Muscle of back (tissue), 11 donors: Measurements from ENCODE around the gene SCAMP3. TPM values are rescaled to one million over a fixed set of nuclear protein-coding genes. Genes with fewer than 3 reads are reported as not detected.
"Not testable (repeated sequence)": the region's sequence is repeated elsewhere in the genome, so short reads cannot be mapped to it uniquely, and the experiment has no call there.

ENCODE experiments used
- DNase-seq, 3 donors: peaks; one replicate each; pipeline versions ENCODE4 v3.0.0 to v3.0.0-alpha.2; 2013
- polyA plus RNA-seq, 10 donors: library from polyadenylated mRNA; unstranded; fragments of 120-200 nt; gene quantifications; one replicate each; pipeline ENCODE4 v1.2.1, GENCODE V29; 2013; ENCODE audit not compliant: insufficient read length in 10 of 10

The SCAMP3 gene
- polyA plus RNA-seq, 10 donors = 39.1 to 50.0 (median 40.8) TPM

GRCh38 chr1:155256058-155256852 lies 5.9 kb downstream of the SCAMP3 start:
- DNase-seq = no peak

- DNase-seq = peak; percentile 84 to 97 (median 93)
Observed at GRCh38 chr1:155255243-155256007, 6.7 kb downstream of the SCAMP3 start, which contains the start of gene ENTREP3. ENTREP3 (minus strand) TSS chr1:155255483; CDS start chr1:155254877, 606 bp downstream.

GRCh38 chr1:155254714-155255242 lies 7.4 kb downstream of the SCAMP3 start:
- peak in 1 of 3 donors; percentile 68 for DNase-seq

DNA sequence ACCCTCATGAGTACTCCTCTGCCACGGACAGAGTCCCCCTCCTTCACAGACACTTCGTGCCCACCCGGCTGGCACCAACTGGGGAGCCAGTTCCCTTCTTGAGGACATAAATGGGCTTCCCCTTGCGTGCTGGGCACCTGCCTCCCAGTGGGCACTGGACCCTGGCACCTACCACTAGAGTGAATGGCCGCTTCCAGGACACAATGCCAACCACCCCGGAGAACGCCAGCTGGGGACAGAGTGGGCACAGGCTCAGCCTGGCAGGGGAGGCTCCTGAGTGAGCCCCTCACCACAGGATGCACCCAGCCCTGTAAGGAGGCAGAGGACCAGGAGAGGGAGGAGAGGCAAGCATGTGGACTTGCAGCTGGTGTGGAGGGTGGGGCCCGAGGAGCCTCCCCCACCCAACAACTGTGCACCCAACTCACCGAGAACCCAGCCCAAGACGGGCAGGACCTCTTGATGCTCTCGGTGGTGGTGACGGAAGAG lies 7.9 kb downstream of the SCAMP3 start:
- DNase-seq = no peak

DNA sequence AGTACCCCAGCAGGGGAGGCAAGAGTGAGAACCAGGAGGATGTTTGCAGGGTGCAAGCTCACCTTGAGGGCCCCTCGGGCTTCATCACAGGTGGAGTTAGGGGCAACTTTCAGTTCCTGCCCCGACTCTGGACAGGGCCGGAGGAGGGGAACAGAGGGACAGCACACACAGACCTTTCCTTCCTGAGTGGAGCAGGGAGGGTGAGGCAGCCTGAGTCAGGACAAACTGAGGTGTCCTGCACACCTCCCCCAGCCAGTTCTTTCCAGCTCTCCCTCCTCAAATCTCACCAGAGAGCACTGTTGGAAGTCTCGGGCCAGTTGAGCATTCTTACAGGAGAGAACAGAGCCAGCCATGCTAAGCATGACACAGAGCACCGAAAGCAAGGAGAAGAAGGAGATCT lies 8.4 kb downstream of the SCAMP3 start:
- DNase-seq = no peak

DNA sequence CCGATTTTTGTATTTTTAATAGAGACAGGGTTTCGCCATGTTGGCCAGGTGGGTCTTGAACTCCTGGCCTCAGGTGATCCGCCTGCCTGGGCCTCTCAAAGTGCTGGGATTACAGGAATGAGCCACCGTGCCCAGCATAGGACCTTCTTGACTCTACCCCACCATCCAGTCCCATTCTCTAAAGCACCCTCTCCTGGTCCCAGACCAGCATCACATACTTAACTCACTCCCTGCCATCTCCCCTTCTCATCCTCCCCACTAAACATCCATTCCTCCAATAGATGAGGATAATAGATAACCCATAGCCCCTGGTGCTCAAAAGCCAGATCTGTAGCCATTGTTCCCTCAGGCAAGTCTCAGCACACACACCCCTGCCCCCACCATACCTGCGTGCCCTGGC lies 9.0 kb downstream of the SCAMP3 start:
- DNase-seq = no peak

- no peak for DNase-seq
Observed at GRCh38 chr1:155251566-155251965, 10.6 kb downstream of the SCAMP3 start.

GRCh38 chr1:155250633-155251449 lies 11.3 kb downstream of the SCAMP3 start:
- DNase-seq = peak; percentile 89 to 95 (median 91)

- no peak for DNase-seq
Observed at GRCh38 chr1:155250246-155250632, 11.9 kb downstream of the SCAMP3 start.

- DNase-seq = no peak
Observed at GRCh38 chr1:155247667-155248553, 14.2 kb downstream of the SCAMP3 start.

GRCh38 chr1:155246796-155247195 lies 15.4 kb downstream of the SCAMP3 start:
- not testable (repeated sequence) for DNase-seq

GRCh38 chr1:155245163-155245524 lies 17.0 kb downstream of the SCAMP3 start:
- DNase-seq = no peak

DNA sequence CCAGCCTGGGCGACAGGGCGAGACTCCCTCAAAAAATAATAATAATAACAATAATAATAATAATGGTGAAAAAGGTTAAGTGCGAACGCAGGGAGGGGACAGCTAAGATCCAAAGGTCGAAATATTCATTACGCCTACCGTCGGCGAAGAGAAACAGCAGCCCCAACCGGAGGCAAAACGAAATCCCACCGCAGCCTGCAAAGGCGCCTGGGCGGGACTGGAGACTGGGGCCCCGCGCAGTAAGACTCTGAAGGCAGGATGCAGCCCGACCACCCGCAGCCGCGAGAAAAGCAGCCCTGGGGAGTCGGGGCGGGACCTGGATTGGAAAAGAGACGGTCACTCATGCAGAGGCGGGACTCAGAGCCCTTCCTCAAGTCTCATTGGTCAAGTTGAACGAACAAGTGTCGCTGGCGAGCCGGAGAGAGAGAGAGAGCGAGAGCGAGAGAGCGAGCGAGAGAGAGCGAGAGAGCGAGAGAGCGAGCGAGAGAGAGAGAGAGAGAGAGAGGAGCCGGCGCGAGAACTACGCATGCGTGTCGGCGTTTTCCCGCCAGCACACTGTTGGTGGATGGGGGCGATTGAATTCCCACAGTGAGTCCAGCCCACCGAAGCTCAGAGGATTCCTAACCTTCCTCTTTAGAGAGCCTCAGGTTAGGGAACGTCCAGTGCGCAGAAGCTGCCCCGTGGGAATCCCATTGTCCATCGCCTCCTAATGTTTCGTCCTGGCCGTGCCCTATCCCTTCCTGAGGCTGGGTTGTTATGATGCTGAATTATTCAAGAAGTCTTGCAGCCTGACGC lies 17.6 kb downstream of the SCAMP3 start:
- peak; percentile 98 to 100 (median 99) for DNase-seq

GRCh38 chr1:155242805-155243358 lies 19.3 kb downstream of the SCAMP3 start:
- no peak for DNase-seq

GRCh38 chr1:155241841-155242264 lies 20.3 kb downstream of the SCAMP3 start:
- DNase-seq = no peak

GRCh38 chr1:155241069-155241679 lies 21.0 kb downstream of the SCAMP3 start:
- DNase-seq = peak; percentile 79 to 89 (median 83)

DNA sequence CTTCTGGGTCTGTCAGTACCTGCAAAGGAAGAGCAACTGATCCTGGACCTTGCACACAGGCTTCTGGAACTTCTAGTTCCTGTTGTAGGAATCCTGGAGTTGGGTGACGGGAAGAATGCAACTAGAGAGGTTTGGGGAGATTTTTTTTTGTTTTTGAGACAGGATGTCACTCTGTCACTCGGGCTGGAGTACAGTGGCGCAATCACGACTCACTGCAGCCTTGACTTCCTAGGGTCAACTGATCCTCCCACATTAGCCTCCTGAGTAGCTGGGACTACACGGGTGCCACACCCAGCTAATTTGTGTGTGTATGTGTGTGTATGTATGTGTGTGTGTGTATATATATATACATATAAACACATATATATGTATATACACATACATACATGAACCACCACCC lies 25.7 kb downstream of the SCAMP3 start:
- no peak for DNase-seq

- not testable (repeated sequence) for DNase-seq
Observed at GRCh38 chr1:155235375-155235774, 26.8 kb downstream of the SCAMP3 start.

DNA sequence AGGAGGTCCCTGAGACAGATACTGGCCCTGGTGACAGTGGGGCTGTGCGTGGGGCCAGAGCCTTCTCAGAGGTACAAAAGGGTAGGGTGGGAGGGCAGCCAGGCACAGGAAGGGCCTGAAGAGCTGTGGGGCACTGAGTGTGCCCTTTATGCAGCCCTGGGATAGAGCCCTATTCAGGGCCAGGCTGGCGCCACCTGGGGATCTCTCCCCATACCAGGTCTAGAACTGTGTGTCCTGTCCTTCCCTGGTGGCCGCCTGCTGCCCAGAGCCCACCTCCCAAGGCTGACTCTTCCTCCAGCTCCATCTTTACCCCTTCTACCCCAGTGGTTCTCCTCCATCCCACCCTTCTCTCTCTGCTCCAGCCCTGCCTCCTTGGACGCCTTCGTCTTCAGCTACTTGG lies 28.7 kb downstream of the SCAMP3 start:
- DNase-seq = not testable (repeated sequence)
